GM18907 (cell line): ENCODE measurements around the gene SNTG2.

Experiments
- ATAC-seq: cut with Tn5 transposase; IDR thresholded peaks from one replicate; pipeline ENCODE4 v1.9.1; 2021; ENCODE audit warnings: mild to moderate bottlenecking, moderate library complexity; ENCODE audit not compliant: unreplicated experiment

Gene SNTG2

GRCh38 chr2:1169291-1169949, 218.8 kb downstream of the SNTG2 start:
- ATAC-seq, result no peak

- ATAC-seq, result no peak
Observed at GRCh38 chr2:1170241-1170640, 219.6 kb downstream of the SNTG2 start.

- no peak for ATAC-seq
Observed at GRCh38 chr2:1170711-1171110, 220.1 kb downstream of the SNTG2 start.

GRCh38 chr2:1173528-1173927, 222.9 kb downstream of the SNTG2 start:
- no peak for ATAC-seq

- no peak for ATAC-seq
Observed at GRCh38 chr2:1181893-1182292, 231.2 kb downstream of the SNTG2 start.

- ATAC-seq, result no peak
Observed at GRCh38 chr2:1183300-1183699, 232.7 kb downstream of the SNTG2 start.

GRCh38 chr2:1186421-1186820, 235.8 kb downstream of the SNTG2 start:
- no peak for ATAC-seq

- no peak for ATAC-seq
Observed at GRCh38 chr2:1187189-1187588, 236.5 kb downstream of the SNTG2 start.

GRCh38 chr2:1192121-1192520, 241.5 kb downstream of the SNTG2 start:
- no peak for ATAC-seq

GRCh38 chr2:1193801-1194200, 243.2 kb downstream of the SNTG2 start:
- no peak for ATAC-seq

- no peak for ATAC-seq
Observed at GRCh38 chr2:1203772-1204171, 253.1 kb downstream of the SNTG2 start.

GRCh38 chr2:1205853-1206252, 255.2 kb downstream of the SNTG2 start:
- no peak for ATAC-seq

- no peak for ATAC-seq
Observed at GRCh38 chr2:1207962-1208510, 257.4 kb downstream of the SNTG2 start.

- no peak for ATAC-seq
Observed at GRCh38 chr2:1208522-1208921, 257.9 kb downstream of the SNTG2 start.

GRCh38 chr2:1209246-1209645, 258.6 kb downstream of the SNTG2 start:
- no peak for ATAC-seq

- no peak for ATAC-seq
Observed at GRCh38 chr2:1209761-1210160, 259.1 kb downstream of the SNTG2 start.

GRCh38 chr2:1210352-1210751, 259.7 kb downstream of the SNTG2 start:
- no peak for ATAC-seq

GRCh38 chr2:1219901-1220573, 269.4 kb downstream of the SNTG2 start:
- ATAC-seq, result no peak

- no peak for ATAC-seq
Observed at GRCh38 chr2:1222056-1222455, 271.4 kb downstream of the SNTG2 start.

GRCh38 chr2:1223791-1224190, 273.1 kb downstream of the SNTG2 start:
- ATAC-seq, result no peak

- no peak for ATAC-seq
Observed at GRCh38 chr2:1224901-1225300, 274.3 kb downstream of the SNTG2 start.

- ATAC-seq, result no peak
Observed at GRCh38 chr2:1226766-1227165, 276.1 kb downstream of the SNTG2 start.
